HG02885 (cell line): ENCODE results near the gene NFIX.
A peak's percentile ranks its signal among the peaks of the same experiment; 100 is the strongest.

Source experiments
- ATAC-seq: cut with Tn5 transposase; IDR thresholded peaks from one replicate; pipeline ENCODE4 v1.9.1; 2021; ENCODE audit warnings: mild to moderate bottlenecking; ENCODE audit not compliant: unreplicated experiment, poor library complexity

The NFIX gene

GRCh38 chr19:13099073-13099999 is 104.1 kb downstream of the NFIX start:
- no peak for ATAC-seq

- ATAC-seq, result no peak
These were observed 104.8 kb downstream of the NFIX start for GRCh38 chr19:13100031-13100588.

- no peak for ATAC-seq
These were observed 105.7 kb downstream of the NFIX start for GRCh38 chr19:13100841-13101589.

GRCh38 chr19:13101590-13102415 is 106.5 kb downstream of the NFIX start:
- no peak for ATAC-seq

GRCh38 chr19:13102416-13102665 is 107.1 kb downstream of the NFIX start:
- ATAC-seq, result no peak

GRCh38 chr19:13102666-13103580 is 107.6 kb downstream of the NFIX start, which contains the start of gene LYL1:
LYL1 (minus strand) TSS chr19:13102858; CDS start chr19:13101171, 1,687 bp downstream.
- ATAC-seq, result peak; percentile 55

- ATAC-seq, result peak; percentile 1
These were observed 108.5 kb downstream of the NFIX start for GRCh38 chr19:13103581-13104359.

GRCh38 chr19:13104360-13104847 is 109.1 kb downstream of the NFIX start:
- peak; percentile 36 for ATAC-seq

GRCh38 chr19:13104848-13105711 is 109.8 kb downstream of the NFIX start:
- peak; percentile 2 for ATAC-seq

GRCh38 chr19:13109361-13110098 is 114.3 kb downstream of the NFIX start:
- no peak for ATAC-seq

- no peak for ATAC-seq
These were observed 114.9 kb downstream of the NFIX start for GRCh38 chr19:13110099-13110610.

- ATAC-seq, result no peak
These were observed 117.3 kb downstream of the NFIX start for GRCh38 chr19:13112555-13112954.

GRCh38 chr19:13115936-13116281 is 120.6 kb downstream of the NFIX start:
- ATAC-seq, result no peak

- ATAC-seq, result peak; percentile 51
These were observed 121.3 kb downstream of the NFIX start, which contains the start of gene TRMT1 for GRCh38 chr19:13116282-13117175. TRMT1 (minus strand) TSS chr19:13116740; CDS start chr19:13116399, 341 bp downstream.

GRCh38 chr19:13117176-13117771 is 122.0 kb downstream of the NFIX start:
- ATAC-seq, result no peak
